Endothelial cell (in vitro differentiated cells): Measurements from ENCODE around the gene MMAB. TPM values are rescaled to one million over a fixed set of nuclear protein-coding genes. Genes with fewer than 3 reads are reported as not detected.

ENCODE experiments used
- DNase-seq: peaks from one replicate; pipeline ENCODE4 v3.0.0; 2021; ENCODE audit warnings: low spot score
- H3K27ac Mint-ChIP-seq: one replicate; pipeline ENCODE4 v1.8.0; 2021; ENCODE audit warnings: mixed read lengths, inconsistent platforms; ENCODE audit not compliant: unreplicated experiment
- H3K27me3 Mint-ChIP-seq: one replicate; pipeline ENCODE4 v1.8.0; 2021; ENCODE audit warnings: mild to moderate bottlenecking, moderate library complexity, mixed read lengths, inconsistent platforms; ENCODE audit not compliant: unreplicated experiment
- H3K36me3 Mint-ChIP-seq: one replicate; pipeline ENCODE4 v1.8.0; 2021; ENCODE audit warnings: mild to moderate bottlenecking, low read depth, mixed read lengths, inconsistent platforms; ENCODE audit not compliant: unreplicated experiment
- H3K4me1 Mint-ChIP-seq: one replicate; pipeline ENCODE4 v1.8.0; 2021; ENCODE audit warnings: mild to moderate bottlenecking, mixed read lengths, inconsistent platforms; ENCODE audit not compliant: unreplicated experiment
- H3K4me3 Mint-ChIP-seq: one replicate; pipeline ENCODE4 v1.8.0; 2021; ENCODE audit warnings: mild to moderate bottlenecking, mixed read lengths, inconsistent platforms; ENCODE audit not compliant: unreplicated experiment
- H3K9me3 Mint-ChIP-seq: one replicate; pipeline ENCODE4 v1.8.0; 2021; ENCODE audit warnings: mixed read lengths, inconsistent platforms; ENCODE audit not compliant: unreplicated experiment
- total RNA-seq: library from RNA; stranded (reverse); fragmentation: NEBNext Ultra II Directional; extraction: Animal tissue kit (Norgen Biotek cat#: 25700); gene quantifications from one replicate; pipeline ENCODE4 v1.2.1, GENCODE V29; 2021; ENCODE audit not compliant: unreplicated experiment
- TF ChIP-seq, protein P1 (sequence below): fragments of 200-600 bp; sonication (generic); IDR thresholded peaks from one replicate; pipeline ENCODE4 v1.5.0; 2021; ENCODE audit warnings: antibody characterized with exemption; ENCODE audit not compliant: unreplicated experiment

MMAB gene
- total RNA-seq, 1 donor from 2014 or later: 41.6 TPM

DNA sequence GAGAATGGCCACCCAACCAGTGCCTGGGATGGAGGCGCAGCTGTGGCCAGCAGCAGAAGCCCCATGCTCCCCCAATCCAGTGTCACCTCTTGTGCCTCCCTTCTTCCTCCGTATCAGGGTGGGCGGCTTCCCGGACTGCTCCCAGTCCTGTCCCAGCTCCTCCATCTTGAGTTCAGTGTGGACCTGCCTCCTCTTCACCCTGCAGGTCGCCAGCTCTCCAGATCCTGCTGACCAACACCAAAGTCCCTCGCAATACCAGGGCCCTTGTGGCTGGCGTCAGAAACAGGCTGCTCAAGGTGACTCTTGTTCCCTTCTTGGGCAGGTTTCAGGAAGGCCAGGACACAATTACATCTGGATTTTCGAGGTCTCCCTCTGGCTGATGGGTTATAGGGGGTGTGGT lies 17.3 kb upstream of the MMAB start:
- no peaks in the 10 kb centered on the region for H3K4me1 Mint-ChIP-seq
- H3K36me3 Mint-ChIP-seq: peaks cover 25% of the 10 kb centered on the region
- peak overlapping the region; percentile 5 for H3K27ac Mint-ChIP-seq
- H3K27me3 Mint-ChIP-seq: peaks cover 8% of the 10 kb centered on the region
- no peaks in the 10 kb centered on the region for H3K9me3 Mint-ChIP-seq
- TF ChIP-seq, protein P1, sequence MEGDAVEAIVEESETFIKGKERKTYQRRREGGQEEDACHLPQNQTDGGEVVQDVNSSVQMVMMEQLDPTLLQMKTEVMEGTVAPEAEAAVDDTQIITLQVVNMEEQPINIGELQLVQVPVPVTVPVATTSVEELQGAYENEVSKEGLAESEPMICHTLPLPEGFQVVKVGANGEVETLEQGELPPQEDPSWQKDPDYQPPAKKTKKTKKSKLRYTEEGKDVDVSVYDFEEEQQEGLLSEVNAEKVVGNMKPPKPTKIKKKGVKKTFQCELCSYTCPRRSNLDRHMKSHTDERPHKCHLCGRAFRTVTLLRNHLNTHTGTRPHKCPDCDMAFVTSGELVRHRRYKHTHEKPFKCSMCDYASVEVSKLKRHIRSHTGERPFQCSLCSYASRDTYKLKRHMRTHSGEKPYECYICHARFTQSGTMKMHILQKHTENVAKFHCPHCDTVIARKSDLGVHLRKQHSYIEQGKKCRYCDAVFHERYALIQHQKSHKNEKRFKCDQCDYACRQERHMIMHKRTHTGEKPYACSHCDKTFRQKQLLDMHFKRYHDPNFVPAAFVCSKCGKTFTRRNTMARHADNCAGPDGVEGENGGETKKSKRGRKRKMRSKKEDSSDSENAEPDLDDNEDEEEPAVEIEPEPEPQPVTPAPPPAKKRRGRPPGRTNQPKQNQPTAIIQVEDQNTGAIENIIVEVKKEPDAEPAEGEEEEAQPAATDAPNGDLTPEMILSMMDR: no peak
- H3K4me3 Mint-ChIP-seq: no peak overlapping the region
- no peak for DNase-seq

DNA sequence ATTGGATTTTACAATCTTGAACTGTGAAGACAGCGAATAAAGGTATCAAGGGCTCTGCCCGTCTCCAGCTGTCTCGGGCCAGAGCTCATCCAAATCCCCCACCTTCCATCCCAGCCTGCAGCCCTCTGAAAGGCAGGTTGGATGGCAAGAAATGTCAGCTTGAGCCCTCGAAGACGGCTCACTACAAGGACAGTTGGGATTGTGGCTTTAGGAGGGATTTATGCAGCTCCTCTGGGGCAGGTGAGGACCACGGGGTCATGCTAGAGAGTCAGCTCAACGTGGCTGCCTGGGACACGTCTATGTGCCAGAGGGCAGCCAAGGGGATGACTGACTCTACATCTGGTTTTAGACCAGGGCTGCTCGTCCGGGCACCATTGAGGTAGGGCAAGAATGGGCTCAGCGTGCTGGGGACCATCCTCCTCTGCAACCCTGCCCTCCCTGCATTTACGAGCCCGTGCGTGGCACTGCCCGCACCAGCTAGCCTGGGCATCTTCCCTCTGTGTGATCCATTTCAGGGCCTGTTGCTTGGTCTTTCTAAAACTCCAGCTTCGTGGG lies 16.5 kb upstream of the MMAB start:
- H3K27me3 Mint-ChIP-seq: peaks cover 8% of the 10 kb centered on the region
- H3K27ac Mint-ChIP-seq: no peak overlapping the region
- no peak overlapping the region for H3K4me3 Mint-ChIP-seq
- DNase-seq: no peak
- H3K9me3 Mint-ChIP-seq: no peaks in the 10 kb centered on the region
- H3K4me1 Mint-ChIP-seq: no peaks in the 10 kb centered on the region
- TF ChIP-seq, protein P1: no peak
- peaks cover 25% of the 10 kb centered on the region for H3K36me3 Mint-ChIP-seq

- H3K9me3 Mint-ChIP-seq: no peaks in the 10 kb centered on the region
- peak overlapping the region; percentile 56 for H3K4me3 Mint-ChIP-seq
- DNase-seq: no peak
- H3K36me3 Mint-ChIP-seq: peaks cover 25% of the 10 kb centered on the region
- TF ChIP-seq, protein P1: no peak
- peaks cover 8% of the 10 kb centered on the region for H3K27me3 Mint-ChIP-seq
- H3K27ac Mint-ChIP-seq: no peak overlapping the region
- no peaks in the 10 kb centered on the region for H3K4me1 Mint-ChIP-seq
Measured at GRCh38 chr12:109589240-109589590, 15.9 kb upstream of the MMAB start.

DNA sequence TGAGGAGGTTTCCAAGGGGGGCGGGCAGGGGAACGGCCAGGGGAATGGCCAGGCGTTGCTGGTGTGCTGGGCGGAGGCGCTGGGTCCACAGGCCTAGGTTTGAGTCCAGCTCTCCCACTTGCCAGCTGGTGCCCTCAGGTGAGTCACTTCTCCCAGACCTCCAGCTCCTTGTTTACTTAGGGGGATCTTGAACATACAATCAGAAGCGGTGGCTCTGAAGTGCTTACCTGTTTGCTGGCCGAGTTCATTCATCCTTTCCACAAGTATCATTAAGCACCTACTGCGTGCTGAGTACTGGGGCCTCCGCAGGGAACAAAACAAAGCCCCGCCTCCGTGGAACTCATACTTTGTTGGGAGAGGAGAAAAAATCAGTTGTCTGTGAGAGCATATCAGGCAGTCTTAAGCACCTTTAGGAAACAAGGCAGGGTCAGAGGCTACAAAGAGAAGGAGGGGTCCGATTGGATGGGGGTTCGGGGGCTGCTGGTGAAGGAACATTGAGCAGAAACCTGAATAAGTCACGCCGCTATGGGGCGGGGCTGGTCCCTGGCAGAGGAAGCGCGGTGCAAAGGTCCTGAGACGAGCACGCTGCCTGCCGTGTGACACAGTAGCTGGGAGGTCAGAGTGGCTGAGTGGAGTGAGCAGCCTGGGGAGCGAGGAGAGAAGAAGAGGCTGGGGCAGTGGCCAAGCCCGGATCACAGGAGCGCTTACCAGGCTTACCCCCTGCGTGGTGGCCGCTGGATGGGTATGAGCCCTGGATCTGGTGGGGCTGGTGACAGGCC lies 15.3 kb upstream of the MMAB start:
- H3K27me3 Mint-ChIP-seq: peaks cover 8% of the 10 kb centered on the region
- H3K27ac Mint-ChIP-seq: no peak overlapping the region
- no peaks in the 10 kb centered on the region for H3K4me1 Mint-ChIP-seq
- DNase-seq: no peak
- TF ChIP-seq, protein P1: no peak
- peak overlapping the region; percentile 56 for H3K4me3 Mint-ChIP-seq
- peaks cover 28% of the 10 kb centered on the region for H3K36me3 Mint-ChIP-seq
- no peaks in the 10 kb centered on the region for H3K9me3 Mint-ChIP-seq

DNA sequence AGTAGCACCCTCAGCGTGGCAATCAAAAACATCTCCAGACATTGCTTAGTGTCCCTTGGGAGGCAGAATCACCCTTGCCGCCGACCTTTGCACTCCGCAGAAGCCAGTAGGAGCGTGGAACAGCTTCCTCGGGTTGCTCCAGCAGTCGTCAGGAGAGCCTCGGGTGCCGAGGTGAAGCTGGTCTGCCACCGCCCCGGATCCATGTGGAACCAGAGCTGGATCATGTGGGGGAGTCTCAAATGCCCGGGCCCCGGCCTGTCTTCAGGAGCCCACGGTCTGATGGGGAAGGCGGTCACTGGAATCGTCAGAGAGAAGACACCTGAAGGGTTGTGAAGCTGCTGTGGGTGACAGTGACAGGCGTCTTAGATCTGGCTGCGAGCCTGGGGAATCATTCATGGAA lies 14.6 kb upstream of the MMAB start:
- no peak overlapping the region for H3K27ac Mint-ChIP-seq
- no peaks in the 10 kb centered on the region for H3K4me1 Mint-ChIP-seq
- no peaks in the 10 kb centered on the region for H3K9me3 Mint-ChIP-seq
- H3K27me3 Mint-ChIP-seq: peaks cover 8% of the 10 kb centered on the region
- peak overlapping the region; percentile 56 for H3K4me3 Mint-ChIP-seq
- no peak for DNase-seq
- TF ChIP-seq, protein P1: no peak
- H3K36me3 Mint-ChIP-seq: peaks cover 29% of the 10 kb centered on the region
